Hepatocyte (in vitro differentiated cells): ENCODE measurements around the gene GLS. TPM values are rescaled to one million over a fixed set of nuclear protein-coding genes. Genes with fewer than 3 reads are reported as not detected.

ENCODE experiments used
- DNase-seq: peaks from one replicate; pipeline ENCODE4 v3.0.0-alpha.2; 2016; ENCODE audit warnings: low spot score
- H2AFZ ChIP-seq: fragments of 200-600 bp; sonication (generic); 2 replicates; pipeline ENCODE4 v1.6.0; 2016; ENCODE audit warnings: antibody characterized with exemption, mild to moderate bottlenecking
- H3K27ac ChIP-seq: fragments of 200-600 bp; sonication (generic); 2 replicates; pipeline ENCODE4 v1.5.1; 2016; ENCODE audit warnings: mild to moderate bottlenecking
- H3K27me3 ChIP-seq: fragments of 200-600 bp; sonication (generic); 2 replicates; pipeline ENCODE4 v1.6.1; 2016
- H3K36me3 ChIP-seq: fragments of 200-600 bp; sonication (generic); replicated peaks from 2 replicates; pipeline ENCODE4 v1.5.1; 2016; ENCODE audit warnings: low read depth; ENCODE audit not compliant: insufficient read depth
- H3K4me1 ChIP-seq: fragments of 200-600 bp; sonication (generic); 2 replicates; pipeline ENCODE4 v1.5.1; 2016; ENCODE audit warnings: mild to moderate bottlenecking, moderate library complexity; ENCODE audit not compliant: insufficient read depth
- H3K4me2 ChIP-seq: fragments of 200-600 bp; sonication (generic); 2 replicates; pipeline ENCODE4 v1.6.0; 2016
- H3K4me3 ChIP-seq: fragments of 200-600 bp; sonication (generic); 2 replicates; pipeline ENCODE4 v1.5.1; 2016; ENCODE audit warnings: mild to moderate bottlenecking
- H3K79me2 ChIP-seq: fragments of 200-600 bp; sonication (generic); 2 replicates; pipeline ENCODE4 v1.6.0; 2017; ENCODE audit warnings: mild to moderate bottlenecking
- H3K9me2 ChIP-seq: fragments of 200-600 bp; sonication (generic); replicated peaks from 2 replicates; pipeline ENCODE4 v1.6.0; 2017; ENCODE audit warnings: mild to moderate bottlenecking; ENCODE audit not compliant: insufficient read depth
- H3K9me3 ChIP-seq: fragments of 200-600 bp; sonication (generic); 2 replicates; pipeline ENCODE4 v1.5.1; 2016; ENCODE audit warnings: low read depth, mild to moderate bottlenecking
- H4K20me1 ChIP-seq: fragments of 200-600 bp; sonication (generic); 2 replicates; pipeline ENCODE4 v1.6.0; 2016; ENCODE audit warnings: mild to moderate bottlenecking; ENCODE audit not compliant: insufficient read depth, poor library complexity, severe bottlenecking
- CTCF ChIP-seq: fragments of 200-600 bp; sonication (generic); IDR thresholded peaks from 2 replicates; pipeline ENCODE4 v1.5.1; 2016; ENCODE audit warnings: antibody characterized with exemption, mild to moderate bottlenecking; ENCODE audit not compliant: poor library complexity
- EZH2 ChIP-seq: fragments of 200-600 bp; sonication (generic); IDR thresholded peaks from 2 replicates; pipeline ENCODE4 v1.6.1; 2016; ENCODE audit warnings: antibody characterized with exemption, mild to moderate bottlenecking, borderline replicate concordance
- EZH2phosphoT487 ChIP-seq: fragments of 200-600 bp; sonication (generic); IDR thresholded peaks from one replicate; pipeline ENCODE4 v1.6.1; 2018; ENCODE audit warnings: antibody characterized with exemption, mild to moderate bottlenecking, low read depth, moderate library complexity; ENCODE audit not compliant: unreplicated experiment, severe bottlenecking
- WGBS: methylation state at CpG from one replicate; pipeline ENCODE4 v1.1.6; 2016; ENCODE audit warnings: low lambda C conversion rate; ENCODE audit errors: missing lambda C conversion rate; 5-methylcytosine and 5-hydroxymethylcytosine counted together
- polyA plus RNA-seq: library from polyadenylated mRNA; unstranded; fragments of >200 nt; fragmentation: Nextera tagmentation; extraction: Ambion mirVana; gene quantifications from 2 replicates; pipeline ENCODE4 v1.2.1, GENCODE V29; 2016
- total RNA-seq: library from RNA; depleted of rRNA; stranded (reverse); fragments of >200 nt; gene quantifications from 2 replicates; pipeline ENCODE4 v1.2.3, GENCODE V29; 2014

GLS gene
- total and polyA plus RNA-seq, 2 experiments from 2014 or later, result 78.8 to 460 TPM

DNA sequence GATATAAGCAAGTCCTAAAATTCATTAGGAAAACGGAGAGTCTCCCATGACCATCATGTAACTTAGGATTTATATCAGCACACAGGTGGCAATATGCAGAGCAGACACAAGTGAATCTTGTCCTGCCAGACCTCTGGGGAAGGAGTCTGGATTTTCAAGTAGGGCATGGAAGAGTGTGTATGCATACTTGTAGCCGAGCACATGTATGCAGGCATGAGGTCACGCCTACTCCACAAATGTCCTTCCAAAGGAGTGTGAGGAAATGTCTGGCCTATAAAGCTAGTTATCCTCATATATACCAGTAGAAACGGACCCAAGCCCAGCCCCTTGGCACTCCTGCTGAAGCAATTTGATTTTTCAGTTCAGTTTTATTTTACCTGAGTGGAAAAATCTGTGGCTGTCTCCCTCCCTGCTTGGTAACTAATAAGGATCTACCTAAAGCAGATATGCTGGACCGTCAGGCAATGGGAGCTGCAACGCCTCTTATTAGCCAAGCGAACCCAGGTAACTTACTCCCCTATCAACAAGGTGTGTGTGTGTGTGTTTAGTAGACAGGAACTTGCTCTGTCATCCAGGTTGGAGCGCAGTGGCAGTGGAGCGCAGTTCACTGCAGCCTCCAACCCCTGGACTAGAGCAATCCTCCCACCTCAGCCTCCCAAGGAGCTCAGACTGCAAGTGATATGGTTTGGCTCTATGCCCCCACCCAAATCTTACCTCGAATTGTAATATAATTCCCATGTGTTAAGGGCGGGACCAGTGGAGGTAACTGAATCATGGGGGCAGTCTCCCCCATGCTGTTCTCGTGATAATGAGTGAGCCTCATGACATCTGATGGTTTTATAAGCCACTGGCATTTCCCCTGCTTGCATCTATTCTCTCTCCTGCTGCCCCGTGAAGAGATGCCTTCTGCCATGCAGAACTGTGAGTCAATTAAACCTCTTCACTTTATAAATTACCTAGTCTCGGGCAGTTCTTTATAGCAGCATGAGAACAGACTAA, 130.6 kb downstream of the GLS start:
- H3K9me2 ChIP-seq, result no peaks in the 10 kb centered on the region
- no peaks in the 10 kb centered on the region for H3K9me3 ChIP-seq
- no peak overlapping the region for H2AFZ ChIP-seq
- TF ChIP-seq EZH2 (no peak), EZH2phosphoT487 (no peak), CTCF (no peak)
- H4K20me1 ChIP-seq, result peaks cover 4% of the 10 kb centered on the region
- H3K27ac ChIP-seq, result no peak overlapping the region
- H3K4me3 ChIP-seq, result no peak overlapping the region
- peaks cover 17% of the 10 kb centered on the region for H3K4me1 ChIP-seq
- no peaks in the 10 kb centered on the region for H3K27me3 ChIP-seq
- H3K4me2 ChIP-seq, result peak overlapping the region; percentile 10
- H3K36me3 ChIP-seq, result no peaks in the 10 kb centered on the region
- H3K79me2 ChIP-seq, result peaks cover 35% of the 10 kb centered on the region
- WGBS, result 91% methylated on average over 14 of the region's 14 CpGs
- DNase-seq, result no peak

- H3K4me2 ChIP-seq, result peak overlapping the region; percentile 89
- DNase-seq, result no peak
- H3K9me2 ChIP-seq, result no peaks in the 10 kb centered on the region
- H2AFZ ChIP-seq, result no peak overlapping the region
- peaks cover 35% of the 10 kb centered on the region for H3K79me2 ChIP-seq
- H3K4me3 ChIP-seq, result no peak overlapping the region
- H3K27ac ChIP-seq, result peak overlapping the region; percentile 27
- H3K36me3 ChIP-seq, result no peaks in the 10 kb centered on the region
- peaks cover 17% of the 10 kb centered on the region for H3K4me1 ChIP-seq
- peaks cover 4% of the 10 kb centered on the region for H4K20me1 ChIP-seq
- no peaks in the 10 kb centered on the region for H3K27me3 ChIP-seq
- TF ChIP-seq EZH2phosphoT487, result no peak
- no peak for TF ChIP-seq CTCF
- TF ChIP-seq EZH2, result no peak
- WGBS, result 94% methylated on average over 3 of the region's 3 CpGs
- no peaks in the 10 kb centered on the region for H3K9me3 ChIP-seq
Observed at GRCh38 chr2:191012346-191012745, 131.7 kb downstream of the GLS start.

- Histone ChIP-seq H3K79me2 (peaks cover 35% of the 10 kb centered on the region), H3K9me3 (no peaks in the 10 kb centered on the region), H4K20me1 (peaks cover 4% of the 10 kb centered on the region), H3K4me1 (peaks cover 17% of the 10 kb centered on the region), H3K27me3 (no peaks in the 10 kb centered on the region), H3K36me3 (no peaks in the 10 kb centered on the region), H3K9me2 (no peaks in the 10 kb centered on the region), H3K4me2 (peak overlapping the region; percentile 89), H3K27ac (peak overlapping the region; percentile 91), H3K4me3 (peak overlapping the region; percentile 59), H2AFZ (peak overlapping the region; percentile 61)
- DNase-seq, result peak; percentile 30
- no peak for TF ChIP-seq CTCF
- WGBS, result 46% methylated on average over 14 of the region's 14 CpGs
Observed at GRCh38 chr2:191012845-191013681, 132.4 kb downstream of the GLS start.
